H9 (cell line): ENCODE measurements around the gene KIF13A. TPM values are rescaled to one million over a fixed set of nuclear protein-coding genes. Genes with fewer than 3 reads are reported as not detected.
A peak's percentile ranks its signal among the peaks of the same experiment; 100 is the strongest.

ENCODE experiments used
- DNase-seq: peaks from one replicate; pipeline ENCODE4 v3.0.0-alpha.2; 2017
- H2AFZ ChIP-seq: one replicate; pipeline ENCODE4 v1.6.1; 2013; ENCODE audit warnings: mild to moderate bottlenecking, low read length, control low read depth, moderate library complexity
- H2AK5ac ChIP-seq: 2 replicates; pipeline ENCODE4 v1.6.1; 2013; ENCODE audit warnings: low read length, control low read depth, mixed read lengths; ENCODE audit not compliant: insufficient read length
- H2BK120ac ChIP-seq: one replicate; pipeline ENCODE4 v1.6.1; 2013; ENCODE audit warnings: low read depth, mild to moderate bottlenecking, low read length, control low read depth, inconsistent platforms; ENCODE audit not compliant: poor library complexity, severe bottlenecking
- H2BK12ac ChIP-seq: 2 replicates; pipeline ENCODE4 v1.6.1; 2013; ENCODE audit warnings: low read length, control low read depth, mixed read lengths, low read depth; ENCODE audit not compliant: insufficient read length
- H2BK15ac ChIP-seq: 2 replicates; pipeline ENCODE4 v1.6.1; 2013; ENCODE audit warnings: low read depth, low read length, control low read depth
- H2BK20ac ChIP-seq: one replicate; pipeline ENCODE4 v1.6.1; 2013; ENCODE audit warnings: low read depth, mild to moderate bottlenecking, low read length, control low read depth, inconsistent platforms; ENCODE audit not compliant: poor library complexity, severe bottlenecking
- H2BK5ac ChIP-seq: 2 replicates; pipeline ENCODE4 v1.6.1; 2013; ENCODE audit warnings: low read length, control low read depth, mixed read lengths; ENCODE audit not compliant: insufficient read length
- H3K14ac ChIP-seq: 2 replicates; pipeline ENCODE4 v1.6.1; 2013; ENCODE audit warnings: low read length, control low read depth; ENCODE audit not compliant: insufficient read depth
- H3K18ac ChIP-seq: 2 replicates; pipeline ENCODE4 v1.6.1; 2013; ENCODE audit warnings: low read depth, mild to moderate bottlenecking, mixed read lengths, low read length, control low read depth; ENCODE audit not compliant: insufficient read length
- H3K23ac ChIP-seq: 2 replicates; pipeline ENCODE4 v1.6.1; 2013; ENCODE audit warnings: low read length, control low read depth, mixed read lengths, low read depth; ENCODE audit not compliant: insufficient read length
- H3K23me2 ChIP-seq: 2 replicates; pipeline ENCODE4 v1.6.1; 2013; ENCODE audit warnings: low read depth, mild to moderate bottlenecking, mixed read lengths, low read length, control low read depth; ENCODE audit not compliant: insufficient read length, poor library complexity, severe bottlenecking
- H3K27ac ChIP-seq: 2 replicates; pipeline ENCODE4 v1.5.1; 2013; ENCODE audit warnings: low read length, control low read depth, mixed read lengths, low read depth; ENCODE audit not compliant: insufficient read length
- H3K27me3 ChIP-seq: 2 replicates; pipeline ENCODE4 v1.6.1; 2013; ENCODE audit warnings: low read length, control low read depth, inconsistent platforms; ENCODE audit not compliant: insufficient read depth
- H3K4ac ChIP-seq: 2 replicates; pipeline ENCODE4 v1.6.1; 2013; ENCODE audit warnings: low read depth, mild to moderate bottlenecking, control low read depth, inconsistent platforms, low read length, moderate library complexity
- H3K4me1 ChIP-seq: 2 replicates; pipeline ENCODE4 v1.6.1; 2013; ENCODE audit warnings: low read length, control low read depth, inconsistent platforms; ENCODE audit not compliant: insufficient read depth
- H3K4me2 ChIP-seq: 2 replicates; pipeline ENCODE4 v1.6.1; 2013; ENCODE audit warnings: low read length, control low read depth, mixed read lengths; ENCODE audit not compliant: insufficient read length, insufficient read depth
- H3K56ac ChIP-seq: 2 replicates; pipeline ENCODE4 v1.6.1; 2013; ENCODE audit warnings: low read depth, mild to moderate bottlenecking, mixed read lengths, low read length, control low read depth; ENCODE audit not compliant: insufficient read length
- H3K79me1 ChIP-seq: 2 replicates; pipeline ENCODE4 v1.6.1; 2013; ENCODE audit warnings: low read depth, mild to moderate bottlenecking, moderate library complexity, low read length, control low read depth, inconsistent platforms; ENCODE audit not compliant: insufficient read depth, poor library complexity, severe bottlenecking
- H3K79me2 ChIP-seq: 2 replicates; pipeline ENCODE4 v1.6.1; 2013; ENCODE audit warnings: low read length, control low read depth, inconsistent platforms; ENCODE audit not compliant: insufficient read depth
- H3K9ac ChIP-seq: 2 replicates; pipeline ENCODE4 v1.6.1; 2013; ENCODE audit warnings: low read length, control low read depth, mixed read lengths; ENCODE audit not compliant: insufficient read length; ENCODE audit errors: extremely low read depth
- H3K9me3 ChIP-seq: one replicate; pipeline ENCODE4 v1.6.1; 2013; ENCODE audit warnings: low read depth, low read length, inconsistent platforms; ENCODE audit not compliant: control insufficient read depth
- H3T11ph ChIP-seq: one replicate; pipeline ENCODE4 v1.6.1; 2013; ENCODE audit warnings: mild to moderate bottlenecking, low read length, control low read depth, inconsistent platforms
- H4K20me1 ChIP-seq: one replicate; pipeline ENCODE4 v1.6.1; 2013; ENCODE audit not compliant: control insufficient read depth, insufficient read length, insufficient read depth
- H4K5ac ChIP-seq: 2 replicates; pipeline ENCODE4 v1.6.1; 2013; ENCODE audit warnings: low read depth, mild to moderate bottlenecking, mixed read lengths, low read length, control low read depth; ENCODE audit not compliant: insufficient read length
- H4K8ac ChIP-seq: replicated peaks from 2 replicates; pipeline ENCODE4 v1.6.1; 2013; ENCODE audit warnings: low read length, control low read depth, mixed read lengths, low read depth; ENCODE audit not compliant: insufficient read length
- H4K91ac ChIP-seq: 2 replicates; pipeline ENCODE4 v1.6.1; 2013; ENCODE audit warnings: low read depth, mild to moderate bottlenecking, moderate library complexity, mixed read lengths, low read length, control low read depth; ENCODE audit not compliant: insufficient read length
- H3K27ac Mint-ChIP-seq, 3 experiments: 2 replicates in 2 of 3; 3 replicates in 1 of 3; pipeline ENCODE4 v1.8.0; 2020 to 2021; ENCODE audit warnings: mixed read lengths in 3 of 3, mild to moderate bottlenecking in 1 of 3, moderate library complexity in 1 of 3
- H3K27me3 Mint-ChIP-seq: 2 replicates; pipeline ENCODE4 v1.8.0; 2021; ENCODE audit warnings: low read depth, mild to moderate bottlenecking, moderate library complexity, mixed read lengths
- H3K36me3 Mint-ChIP-seq, 3 experiments: 2 replicates in 2 of 3; 3 replicates in 1 of 3; pipeline ENCODE4 v1.8.0; 2020 to 2021; ENCODE audit warnings: low read depth in 3 of 3, mixed read lengths in 3 of 3; ENCODE audit not compliant: insufficient read depth in 1 of 3
- H3K4me1 Mint-ChIP-seq, 2 experiments: 2 replicates each; pipeline ENCODE4 v1.8.0; 2020; ENCODE audit warnings: mixed read lengths in 2 of 2
- H3K4me3 Mint-ChIP-seq, 2 experiments: 2 replicates in 1 of 2; 3 replicates in 1 of 2; pipeline ENCODE4 v1.8.0; 2020 to 2021; ENCODE audit warnings: mild to moderate bottlenecking in 2 of 2, mixed read lengths in 2 of 2, moderate library complexity in 1 of 2
- H3K9me3 Mint-ChIP-seq, 2 experiments: 2 replicates in 1 of 2; 3 replicates in 1 of 2; pipeline ENCODE4 v1.8.0; 2020; ENCODE audit warnings: mild to moderate bottlenecking in 2 of 2, mixed read lengths in 2 of 2, moderate library complexity in 1 of 2
- WGBS: extraction: QIAGEN DNeasy Blood & Tissue Kit; methylation state at CpG from one replicate; pipeline ENCODE4 v1.1.7; 2013; ENCODE audit warnings: missing lambda C conversion rate, low lambda C conversion rate, mixed read lengths; ENCODE audit not compliant: insufficient read length; ENCODE audit errors: extremely low coverage; 5-methylcytosine and 5-hydroxymethylcytosine counted together
- total RNA-seq: library from RNA; stranded (reverse); gene quantifications from 2 replicates; pipeline ENCODE4 v1.2.1, GENCODE V29; 2021
- TF ChIP-seq, protein P1 (sequence below): fragments of 200-600 bp; sonication (generic); conservative IDR thresholded peaks from 3 replicates; pipeline ENCODE4 v1.8.0; 2021; ENCODE audit warnings: antibody characterized with exemption, mild to moderate bottlenecking

KIF13A gene
- total RNA-seq, 1 experiment from 2014 or later = 38.2 TPM

DNA sequence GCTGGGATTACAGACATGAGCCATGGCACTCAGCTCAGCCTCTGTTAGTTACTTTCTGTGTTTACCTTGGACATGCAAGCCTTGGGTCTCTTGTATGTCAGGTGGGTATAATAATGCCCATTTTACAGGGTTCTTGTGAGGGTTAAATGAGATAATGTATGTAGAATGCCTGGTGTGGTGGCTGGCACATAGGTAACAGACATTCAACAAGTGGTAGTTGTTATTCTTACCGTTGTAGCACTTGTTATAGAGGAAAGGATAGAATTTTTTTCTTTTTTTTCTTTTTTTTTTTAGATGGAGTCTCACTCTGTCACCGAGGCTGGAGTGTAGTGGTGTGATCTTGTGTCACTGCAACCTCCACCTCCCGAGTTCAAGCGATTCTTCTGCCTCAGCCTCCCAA is 8.0 kb upstream of the KIF13A start:
- DNase-seq = peak; percentile 8
- Histone ChIP-seq H2BK20ac (no peak overlapping the region), H3K27me3 (no peaks in the 10 kb centered on the region), H3K56ac (no peak overlapping the region), H3K4me1 (no peaks in the 10 kb centered on the region), H2AK5ac (no peak overlapping the region), H3K9me3 (no peaks in the 10 kb centered on the region), H2BK15ac (no peak overlapping the region), H2BK120ac (no peak overlapping the region), H4K8ac (no peak overlapping the region), H3K4me2 (no peak overlapping the region), H4K20me1 (no peaks in the 10 kb centered on the region), H4K91ac (no peak overlapping the region), H3K14ac (no peak overlapping the region), H2BK5ac (no peak overlapping the region), H3K23ac (no peak overlapping the region), H3K9ac (no peak overlapping the region), H3K27ac (no peak overlapping the region), H3T11ph (no peak overlapping the region), H3K79me2 (no peaks in the 10 kb centered on the region), H2AFZ (no peak overlapping the region), H3K18ac (no peak overlapping the region), H3K4ac (no peak overlapping the region), H2BK12ac (no peak overlapping the region), H3K79me1 (no peaks in the 10 kb centered on the region), H4K5ac (no peak overlapping the region), H3K23me2 (no peaks in the 10 kb centered on the region)
- Mint-ChIP-seq H3K4me1 (peaks cover 7 to 9% of the 10 kb centered on the region in 2 experiments), H3K27me3 (peaks cover 20% of the 10 kb centered on the region), H3K36me3 (no peaks in the 10 kb centered on the region), H3K9me3 (no peaks in the 10 kb centered on the region), H3K4me3 (no peak overlapping the region), H3K27ac (no peak overlapping the region)
- no CpG with 5 or more reads among the region's 4 CpGs for WGBS
- TF ChIP-seq, protein P1, sequence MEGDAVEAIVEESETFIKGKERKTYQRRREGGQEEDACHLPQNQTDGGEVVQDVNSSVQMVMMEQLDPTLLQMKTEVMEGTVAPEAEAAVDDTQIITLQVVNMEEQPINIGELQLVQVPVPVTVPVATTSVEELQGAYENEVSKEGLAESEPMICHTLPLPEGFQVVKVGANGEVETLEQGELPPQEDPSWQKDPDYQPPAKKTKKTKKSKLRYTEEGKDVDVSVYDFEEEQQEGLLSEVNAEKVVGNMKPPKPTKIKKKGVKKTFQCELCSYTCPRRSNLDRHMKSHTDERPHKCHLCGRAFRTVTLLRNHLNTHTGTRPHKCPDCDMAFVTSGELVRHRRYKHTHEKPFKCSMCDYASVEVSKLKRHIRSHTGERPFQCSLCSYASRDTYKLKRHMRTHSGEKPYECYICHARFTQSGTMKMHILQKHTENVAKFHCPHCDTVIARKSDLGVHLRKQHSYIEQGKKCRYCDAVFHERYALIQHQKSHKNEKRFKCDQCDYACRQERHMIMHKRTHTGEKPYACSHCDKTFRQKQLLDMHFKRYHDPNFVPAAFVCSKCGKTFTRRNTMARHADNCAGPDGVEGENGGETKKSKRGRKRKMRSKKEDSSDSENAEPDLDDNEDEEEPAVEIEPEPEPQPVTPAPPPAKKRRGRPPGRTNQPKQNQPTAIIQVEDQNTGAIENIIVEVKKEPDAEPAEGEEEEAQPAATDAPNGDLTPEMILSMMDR = no peak
